Fibroblast of mammary gland (primary cell): ENCODE data around the gene SP100.
"Not testable (repeated sequence)": the region's sequence is repeated elsewhere in the genome, so short reads cannot be mapped to it uniquely, and the experiment has no call there.

Experiments used
- DNase-seq: peaks from one replicate; pipeline ENCODE4 v3.0.0-alpha.2; 2010; ENCODE audit warnings: low read depth
- H3K4me3 ChIP-seq: 2 replicates; pipeline ENCODE4 v1.5.1; 2011; ENCODE audit warnings: low read depth, mild to moderate bottlenecking, low read length, moderate library complexity; ENCODE audit not compliant: control insufficient read depth
- CTCF ChIP-seq: conservative IDR thresholded peaks from 2 replicates; pipeline ENCODE4 v1.5.1; 2011; ENCODE audit warnings: low read depth, low read length, inconsistent platforms; ENCODE audit not compliant: control insufficient read depth, insufficient read depth

The SP100 gene

GRCh38 chr2:230416061-230416721 is at the start of gene SP100:
Gene SP100 (plus strand): TSS chr2:230416201. CDS start chr2:230416297, 96 bp downstream.
- peak within 1 kb of the TSS; percentile 85 for H3K4me3 ChIP-seq
- no peak for TF ChIP-seq CTCF

GRCh38 chr2:230382108-230382507 is 33.9 kb upstream of the SP100 start:
- H3K4me3 ChIP-seq, result no peak overlapping the region
- no peak for TF ChIP-seq CTCF
- no peak for DNase-seq

More at GRCh38 chr2:230416061-230416721, at the start of gene SP100:
- peak; percentile 82 for DNase-seq

- no peak overlapping the region for H3K4me3 ChIP-seq
- no peak for DNase-seq
- no peak for TF ChIP-seq CTCF
These were observed 32.5 kb upstream of the SP100 start for GRCh38 chr2:230383453-230383852.

GRCh38 chr2:230384986-230385385 is 31.0 kb upstream of the SP100 start:
- TF ChIP-seq CTCF, result no peak
- no peak for DNase-seq
- no peak overlapping the region for H3K4me3 ChIP-seq

GRCh38 chr2:230394301-230394700 is 21.7 kb upstream of the SP100 start:
- TF ChIP-seq CTCF, result no peak
- no peak overlapping the region for H3K4me3 ChIP-seq
- DNase-seq, result no peak

GRCh38 chr2:230398698-230399097 is 17.3 kb upstream of the SP100 start:
- H3K4me3 ChIP-seq, DNase-seq: not testable (repeated sequence)

GRCh38 chr2:230400041-230400440 is 16.0 kb upstream of the SP100 start:
- DNase-seq, result no peak
- TF ChIP-seq CTCF, result no peak
- no peak overlapping the region for H3K4me3 ChIP-seq
